Stimulated activated CD8-positive, alpha-beta memory T cell treated with anti-CD3 and anti-CD28 coated beads, Interleukin-12 subunit alpha, Interleukin-12 subunit beta, amount 100 ng/mL, for 1 hour (primary cell): ENCODE measurements around the gene C13orf46.

ENCODE experiments used
- DNase-seq: peaks from one replicate; pipeline ENCODE4 v3.0.0-alpha.2; 2020; ENCODE audit warnings: low read depth

The C13orf46 gene

GRCh38 chr13:113954046-113954835 is 19.6 kb downstream of the C13orf46 start:
- DNase-seq: no peak

GRCh38 chr13:113953561-113953960 is 20.3 kb downstream of the C13orf46 start:
- DNase-seq: no peak

GRCh38 chr13:113952983-113953520 is 20.8 kb downstream of the C13orf46 start:
- DNase-seq: no peak

GRCh38 chr13:113952151-113952982 is 21.5 kb downstream of the C13orf46 start:
- DNase-seq: no peak

- no peak for DNase-seq
Observed at GRCh38 chr13:113951246-113951999, 22.5 kb downstream of the C13orf46 start.

GRCh38 chr13:113950451-113951245 is 23.2 kb downstream of the C13orf46 start:
- no peak for DNase-seq

GRCh38 chr13:113949546-113949945 is 24.3 kb downstream of the C13orf46 start:
- no peak for DNase-seq

- no peak for DNase-seq
Observed at GRCh38 chr13:113948034-113948742, 25.7 kb downstream of the C13orf46 start.

- no peak for DNase-seq
Observed at GRCh38 chr13:113947311-113948033, 26.4 kb downstream of the C13orf46 start.

- DNase-seq: no peak
Observed at GRCh38 chr13:113946409-113947181, 27.3 kb downstream of the C13orf46 start.

- no peak for DNase-seq
Observed at GRCh38 chr13:113945857-113946408, 27.9 kb downstream of the C13orf46 start.

GRCh38 chr13:113943821-113944565 is 29.9 kb downstream of the C13orf46 start:
- DNase-seq: no peak

- no peak for DNase-seq
Observed at GRCh38 chr13:113942591-113943103, 31.2 kb downstream of the C13orf46 start.

GRCh38 chr13:113941571-113942191 is 32.2 kb downstream of the C13orf46 start:
- no peak for DNase-seq

- DNase-seq: no peak
Observed at GRCh38 chr13:113939944-113940297, 34.0 kb downstream of the C13orf46 start.

- DNase-seq: no peak
Observed at GRCh38 chr13:113939129-113939943, 34.5 kb downstream of the C13orf46 start.

- DNase-seq: no peak
Observed at GRCh38 chr13:113938716-113939115, 35.2 kb downstream of the C13orf46 start.
